HG02981 (cell line): ENCODE measurements around the gene NUP210L.

Experiments used
- ATAC-seq: cut with Tn5 transposase; IDR thresholded peaks from one replicate; pipeline ENCODE4 v1.9.1; 2021; ENCODE audit warnings: mild to moderate bottlenecking, moderate library complexity; ENCODE audit not compliant: unreplicated experiment

Gene NUP210L

DNA sequence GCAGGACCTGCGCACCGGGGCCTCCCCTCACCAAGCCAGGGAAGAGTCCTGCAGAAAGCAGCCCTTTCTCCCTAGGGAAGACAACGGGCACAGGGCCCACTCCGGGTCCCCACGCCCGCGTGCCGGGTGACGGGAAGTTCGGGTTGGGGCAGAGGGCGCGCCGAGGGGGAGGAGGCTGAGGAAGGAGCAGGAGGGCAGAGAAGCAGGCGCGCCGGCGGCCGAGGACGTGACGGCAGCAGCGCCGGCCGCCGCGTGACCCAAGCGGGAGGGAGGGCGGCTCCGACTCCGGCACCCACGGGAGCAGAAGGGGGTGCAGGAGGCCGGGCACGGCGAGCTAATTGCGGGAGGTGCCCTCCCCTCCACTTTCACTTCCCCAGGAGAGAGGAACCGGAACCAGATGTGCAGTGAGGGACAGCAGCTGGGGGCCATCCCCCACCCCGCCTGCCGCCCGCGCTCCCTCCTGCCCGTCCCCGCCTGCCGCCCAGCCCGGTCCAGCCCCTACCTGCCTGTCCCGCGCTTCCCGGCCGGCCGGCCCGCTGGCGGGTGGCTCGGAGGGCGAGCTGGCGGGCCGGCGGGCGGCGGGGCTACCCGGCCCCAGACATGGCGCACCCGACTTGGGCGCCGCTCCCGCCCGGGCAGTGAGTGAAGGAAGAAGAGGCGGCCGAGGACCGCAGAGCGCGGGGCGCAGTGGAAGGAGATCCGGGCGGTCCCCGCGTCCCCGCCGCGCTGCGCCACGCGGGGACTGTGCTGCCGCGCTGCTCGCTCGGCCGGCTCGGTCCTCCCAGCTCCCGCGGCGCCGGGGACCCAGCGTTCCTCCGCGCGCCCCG lies 208.9 kb downstream of the NUP210L start:
- ATAC-seq = peak; percentile 59

DNA sequence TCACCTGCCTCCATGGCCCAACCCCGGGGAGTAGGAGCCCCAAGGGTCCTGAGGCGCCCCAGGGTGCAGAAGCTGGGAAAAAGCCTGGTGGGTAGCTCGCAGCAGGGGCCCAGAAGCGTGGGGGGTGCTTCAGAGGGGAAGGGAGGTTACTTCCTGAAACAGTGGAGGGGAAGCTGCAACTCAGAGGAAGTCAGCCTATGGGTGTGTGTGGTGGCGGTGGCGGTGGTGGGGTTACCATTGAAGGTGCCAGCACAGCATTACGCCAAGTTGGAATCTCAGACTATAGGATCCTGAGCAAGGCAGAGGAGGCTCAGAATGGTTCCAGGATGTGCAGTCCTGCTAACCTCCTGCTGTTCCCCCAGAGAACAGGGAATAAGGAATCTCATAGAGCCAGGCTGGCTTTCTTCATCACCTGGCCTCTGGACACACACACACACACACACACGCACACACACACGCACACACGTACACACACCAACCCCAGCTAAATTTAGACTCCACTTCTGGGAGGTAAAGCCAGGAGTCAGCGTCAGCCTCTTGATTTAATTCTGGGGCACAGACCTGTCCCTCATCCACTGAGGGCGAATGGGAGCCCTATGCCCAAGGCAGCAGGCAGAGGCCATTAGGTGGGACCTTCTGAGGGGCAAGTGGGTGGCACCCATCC lies 209.6 kb downstream of the NUP210L start:
- no peak for ATAC-seq

DNA sequence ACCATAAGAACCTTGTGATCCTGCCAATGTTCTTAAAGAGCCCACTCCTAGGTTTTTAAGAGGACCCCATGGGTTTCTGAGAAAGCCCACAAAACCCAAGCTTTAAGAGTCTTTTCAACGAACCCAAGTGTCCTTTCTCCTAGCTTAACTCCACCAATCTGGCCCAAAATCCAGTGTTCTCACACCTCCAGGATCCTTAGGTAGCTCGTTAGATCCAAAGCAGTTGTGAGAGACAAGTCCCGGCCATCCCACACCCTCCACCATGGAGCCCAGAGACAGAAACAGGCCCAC lies 210.1 kb downstream of the NUP210L start:
- ATAC-seq = no peak

DNA sequence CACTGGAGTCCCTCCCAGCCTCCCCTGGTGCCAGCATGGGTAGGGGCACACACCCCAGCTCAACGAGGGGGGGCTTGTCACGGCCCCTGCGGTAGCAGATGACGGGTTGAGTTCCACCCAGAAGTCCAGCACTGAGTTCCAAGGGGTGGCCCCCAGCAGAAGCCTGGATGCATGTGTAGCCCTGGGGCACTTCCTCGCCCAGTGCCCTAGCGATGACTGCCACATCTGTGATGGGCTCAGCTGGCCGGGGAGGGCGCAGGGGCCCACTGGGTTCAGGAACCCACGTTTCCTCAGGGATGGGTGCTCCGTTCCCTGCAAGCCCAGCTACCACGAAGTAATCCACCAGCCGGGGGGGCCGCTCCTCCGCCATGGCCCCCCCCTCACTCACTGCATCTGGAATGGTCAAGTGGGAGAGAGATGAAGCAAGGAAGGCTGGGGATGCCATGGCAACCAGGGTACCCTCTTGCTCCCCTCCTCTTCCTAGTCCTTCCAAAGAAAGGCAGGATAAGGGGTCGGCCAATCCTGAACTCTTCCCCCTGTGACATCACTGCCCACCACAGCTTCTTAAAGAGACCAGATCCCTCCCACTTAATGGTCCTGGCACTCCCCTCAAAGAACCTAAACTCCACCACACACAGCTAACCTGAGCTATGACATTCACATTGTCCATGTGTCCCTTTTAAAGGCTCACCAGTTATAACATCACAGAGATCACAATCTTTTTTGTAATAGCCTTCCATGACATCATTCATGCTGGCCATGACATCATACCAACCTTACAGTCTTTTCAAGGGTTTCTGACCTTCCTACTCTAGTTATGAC lies 210.7 kb downstream of the NUP210L start:
- ATAC-seq = no peak

DNA sequence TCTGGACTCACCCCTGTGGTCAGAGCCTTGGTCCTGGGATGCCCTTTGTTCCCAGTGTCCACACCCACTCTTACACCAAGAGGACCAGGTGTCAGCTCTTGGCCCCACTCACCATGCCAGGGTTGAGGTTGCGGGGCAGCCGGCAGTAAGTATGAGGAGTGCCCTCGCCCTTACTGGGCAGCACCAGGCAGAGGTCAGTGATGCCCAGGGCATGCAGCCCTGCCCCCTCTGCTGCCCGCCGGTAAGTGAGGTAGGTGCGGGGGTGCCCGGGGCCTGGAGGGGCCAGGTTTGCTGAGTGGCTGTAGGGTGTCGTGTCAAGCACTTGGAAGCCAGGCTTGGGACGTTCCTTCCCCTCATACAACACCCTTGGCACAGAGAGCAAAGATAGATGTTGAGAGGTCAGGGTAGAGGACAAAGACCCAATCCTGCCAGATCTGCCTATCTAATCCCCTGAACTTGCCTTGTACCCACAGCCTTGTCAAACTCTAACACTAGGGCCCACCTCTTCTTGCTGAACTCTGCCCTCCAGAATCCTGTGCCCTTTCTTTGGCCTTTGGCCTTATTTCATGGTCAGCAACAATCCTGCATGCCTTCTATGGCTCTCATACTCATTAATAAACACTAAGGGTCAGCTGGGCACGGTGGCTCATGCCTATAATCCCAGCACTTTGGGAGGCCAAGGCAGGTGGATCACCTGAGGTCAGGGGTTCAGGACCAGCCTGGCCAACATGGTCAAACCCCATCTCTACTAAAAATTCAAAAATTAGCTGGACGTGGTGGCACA lies 211.9 kb downstream of the NUP210L start:
- ATAC-seq = no peak
